Activated CD4-positive, alpha-beta T cell treated with anti-CD3 and anti-CD28 coated beads, Interleukin-2, amount 10 ng/mL, durations not matched to agents 24 days and 14 days (primary cell): ENCODE measurements around the gene KIAA0408. TPM values are rescaled to one million over a fixed set of nuclear protein-coding genes. Genes with fewer than 3 reads are reported as not detected.
"Not testable (repeated sequence)": the region's sequence is repeated elsewhere in the genome, so short reads cannot be mapped to it uniquely, and the experiment has no call there.

Experiments used
- DNase-seq: peaks from one replicate; pipeline ENCODE4 v3.0.0; 2022
- H3K27ac Mint-ChIP-seq: one replicate; pipeline ENCODE4 v1.8.0; 2022; ENCODE audit warnings: mild to moderate bottlenecking, mixed read lengths
- H3K27me3 Mint-ChIP-seq: one replicate; pipeline ENCODE4 v1.8.0; 2022; ENCODE audit warnings: mixed read lengths
- H3K36me3 Mint-ChIP-seq: one replicate; pipeline ENCODE4 v1.8.0; 2022; ENCODE audit warnings: low read depth, mild to moderate bottlenecking, mixed read lengths
- H3K4me1 Mint-ChIP-seq: one replicate; pipeline ENCODE4 v1.8.0; 2021; ENCODE audit warnings: mixed read lengths
- H3K4me3 Mint-ChIP-seq: one replicate; pipeline ENCODE4 v1.8.0; 2022; ENCODE audit warnings: mild to moderate bottlenecking, moderate library complexity, mixed read lengths
- H3K9me3 Mint-ChIP-seq: one replicate; pipeline ENCODE4 v1.8.0; 2021; ENCODE audit warnings: mixed read lengths
- intact Hi-C: fragments of 100-400 bp; cut with micrococcal nuclease; formaldehyde crosslinking; loops from one replicate; pipeline ENCODE4 v1.15.1; 2023
- total RNA-seq: library from RNA; stranded (reverse); gene quantifications from 2 replicates; pipeline ENCODE4 v1.2.3, GENCODE V29; 2022

The KIAA0408 gene
- total RNA-seq, 1 donor from 2014 or later: 8.2 TPM

- Mint-ChIP-seq H3K36me3 (peaks cover 5% of the 10 kb centered on the region), H3K27ac (no peak overlapping the region), H3K27me3 (no peaks in the 10 kb centered on the region), H3K9me3 (no peaks in the 10 kb centered on the region), H3K4me1 (peaks cover 7% of the 10 kb centered on the region), H3K4me3 (no peak overlapping the region)
- intact Hi-C loops: no loop called here
- no peak for DNase-seq
Observed at GRCh38 chr6:127456465-127456864, 2.7 kb downstream of the KIAA0408 start.

- DNase-seq: no peak
- H3K36me3 Mint-ChIP-seq: peaks cover 9% of the 10 kb centered on the region
- no peak overlapping the region for H3K27ac Mint-ChIP-seq
- peaks cover 2% of the 10 kb centered on the region for H3K4me1 Mint-ChIP-seq
- no peaks in the 10 kb centered on the region for H3K9me3 Mint-ChIP-seq
- no peaks in the 10 kb centered on the region for H3K27me3 Mint-ChIP-seq
- no peak overlapping the region for H3K4me3 Mint-ChIP-seq
- intact Hi-C loops: no loop called here
Observed at GRCh38 chr6:127453845-127454619, 5.2 kb downstream of the KIAA0408 start.

GRCh38 chr6:127452803-127453202, 6.4 kb downstream of the KIAA0408 start:
- H3K27me3 Mint-ChIP-seq: no peaks in the 10 kb centered on the region
- no peak overlapping the region for H3K27ac Mint-ChIP-seq
- peaks cover 2% of the 10 kb centered on the region for H3K4me1 Mint-ChIP-seq
- peaks cover 13% of the 10 kb centered on the region for H3K36me3 Mint-ChIP-seq
- H3K4me3 Mint-ChIP-seq: no peak overlapping the region
- H3K9me3 Mint-ChIP-seq: no peaks in the 10 kb centered on the region
- DNase-seq: no peak
- intact Hi-C loops: no loop called here

GRCh38 chr6:127451388-127451787, 7.8 kb downstream of the KIAA0408 start:
- H3K27me3 Mint-ChIP-seq: no peaks in the 10 kb centered on the region

GRCh38 chr6:127447780-127448179, 11.4 kb downstream of the KIAA0408 start:
- no peak for DNase-seq
- Mint-ChIP-seq H3K27me3 (no peaks in the 10 kb centered on the region), H3K36me3 (peaks cover 22% of the 10 kb centered on the region), H3K9me3 (no peaks in the 10 kb centered on the region), H3K4me3 (no peak overlapping the region), H3K27ac (no peak overlapping the region), H3K4me1 (peaks cover 2% of the 10 kb centered on the region)
- intact Hi-C loops: no loop called here

More at GRCh38 chr6:127451388-127451787, 7.8 kb downstream of the KIAA0408 start:
- no peak for DNase-seq
- peaks cover 2% of the 10 kb centered on the region for H3K4me1 Mint-ChIP-seq
- H3K27ac Mint-ChIP-seq: no peak overlapping the region
- intact Hi-C loops: no loop called here
- peaks cover 21% of the 10 kb centered on the region for H3K36me3 Mint-ChIP-seq
- no peaks in the 10 kb centered on the region for H3K9me3 Mint-ChIP-seq
- no peak overlapping the region for H3K4me3 Mint-ChIP-seq

GRCh38 chr6:127446356-127446755, 12.8 kb downstream of the KIAA0408 start:
- Mint-ChIP-seq H3K9me3 (no peaks in the 10 kb centered on the region), H3K4me1 (peaks cover 2% of the 10 kb centered on the region), H3K27ac (no peak overlapping the region), H3K27me3 (no peaks in the 10 kb centered on the region), H3K36me3 (peaks cover 20% of the 10 kb centered on the region), H3K4me3 (no peak overlapping the region)
- no peak for DNase-seq
- intact Hi-C loops: no loop called here

GRCh38 chr6:127441881-127442280, 17.3 kb downstream of the KIAA0408 start:
- no peak overlapping the region for H3K4me3 Mint-ChIP-seq
- DNase-seq: no peak
- H3K4me1 Mint-ChIP-seq: peaks cover 2% of the 10 kb centered on the region
- intact Hi-C loops: no loop called here
- H3K36me3 Mint-ChIP-seq: peaks cover 12% of the 10 kb centered on the region
- H3K27me3 Mint-ChIP-seq: no peaks in the 10 kb centered on the region
- H3K27ac Mint-ChIP-seq: no peak overlapping the region
- H3K9me3 Mint-ChIP-seq: no peaks in the 10 kb centered on the region

GRCh38 chr6:127439718-127440117, 19.5 kb downstream of the KIAA0408 start:
- Mint-ChIP-seq H3K4me1 (no peaks in the 10 kb centered on the region), H3K27ac (no peak overlapping the region), H3K36me3 (peaks cover 7% of the 10 kb centered on the region), H3K27me3 (peaks cover 6% of the 10 kb centered on the region), H3K9me3 (no peaks in the 10 kb centered on the region), H3K4me3 (no peak overlapping the region)
- intact Hi-C loops: no loop called here
- no peak for DNase-seq

GRCh38 chr6:127436578-127437110, 22.5 kb downstream of the KIAA0408 start:
- Mint-ChIP-seq H3K4me1 (no peaks in the 10 kb centered on the region), H3K4me3 (no peak overlapping the region), H3K9me3 (no peaks in the 10 kb centered on the region), H3K36me3 (peaks cover 5% of the 10 kb centered on the region), H3K27ac (no peak overlapping the region), H3K27me3 (peaks cover 7% of the 10 kb centered on the region)
- intact Hi-C loops: no loop called here
- no peak for DNase-seq

- no peaks in the 10 kb centered on the region for H3K9me3 Mint-ChIP-seq
- no peak overlapping the region for H3K4me3 Mint-ChIP-seq
- H3K27me3 Mint-ChIP-seq: peaks cover 9% of the 10 kb centered on the region
- H3K27ac Mint-ChIP-seq: no peak overlapping the region
- DNase-seq: no peak
- intact Hi-C loops: no loop called here
- H3K36me3 Mint-ChIP-seq: peaks cover 1% of the 10 kb centered on the region
- H3K4me1 Mint-ChIP-seq: no peaks in the 10 kb centered on the region
Observed at GRCh38 chr6:127435626-127436220, 23.5 kb downstream of the KIAA0408 start.

GRCh38 chr6:127434651-127435050, 24.5 kb downstream of the KIAA0408 start:
- Mint-ChIP-seq H3K27me3 (peaks cover 11% of the 10 kb centered on the region), H3K4me3 (no peak overlapping the region), H3K9me3 (no peaks in the 10 kb centered on the region), H3K4me1 (no peaks in the 10 kb centered on the region), H3K36me3 (no peaks in the 10 kb centered on the region), H3K27ac (no peak overlapping the region)
- intact Hi-C loops: no loop called here
- DNase-seq: no peak

- H3K36me3 Mint-ChIP-seq, intact Hi-C loops, DNase-seq, H3K4me1 Mint-ChIP-seq, H3K9me3 Mint-ChIP-seq, H3K4me3 Mint-ChIP-seq, H3K27me3 Mint-ChIP-seq, H3K27ac Mint-ChIP-seq: not testable (repeated sequence)
Observed at GRCh38 chr6:127428562-127428961, 30.6 kb downstream of the KIAA0408 start.

GRCh38 chr6:127423921-127424320, 35.3 kb downstream of the KIAA0408 start:
- no peak for DNase-seq
- no peak overlapping the region for H3K27ac Mint-ChIP-seq
- peaks cover under 1% of the 10 kb centered on the region for H3K9me3 Mint-ChIP-seq
- no peaks in the 10 kb centered on the region for H3K27me3 Mint-ChIP-seq
- no peaks in the 10 kb centered on the region for H3K36me3 Mint-ChIP-seq
- peaks cover 12% of the 10 kb centered on the region for H3K4me1 Mint-ChIP-seq
- intact Hi-C loops: no loop called here
- H3K4me3 Mint-ChIP-seq: no peak overlapping the region

- intact Hi-C loops: loop anchor here (2.0 kb wide), 1 partner anchor 96 kb away; no protein-coding TSS in a partner anchor
- not testable (repeated sequence) for DNase-seq, H3K9me3 Mint-ChIP-seq, H3K27me3 Mint-ChIP-seq, H3K36me3 Mint-ChIP-seq
- H3K4me3 Mint-ChIP-seq: peak overlapping the region; percentile 51
- H3K27ac Mint-ChIP-seq: peak overlapping the region; percentile 86
- H3K4me1 Mint-ChIP-seq: peaks cover 12% of the 10 kb centered on the region
Observed at GRCh38 chr6:127421164-127421563, 38.0 kb downstream of the KIAA0408 start.
